SK-N-SH (cell line): ENCODE measurements around the gene MED15. TPM values are rescaled to one million over a fixed set of nuclear protein-coding genes. Genes with fewer than 3 reads are reported as not detected.

Experiments used
- CTCF ChIA-PET: fragments of 300-600, 350-600 bp; formaldehyde crosslinking; extraction: SDS; loops from one replicate; lab custom pipeline; 2021; lab: Yijun Ruan, JAX
- POLR2A ChIA-PET: fragments of 350-600 bp; sonication (Branson Sonifier 250); formaldehyde crosslinking; extraction: SDS; loops from one replicate; lab custom pipeline; 2020; ENCODE audit warnings: antibody characterized with exemption, inconsistent platforms; lab: Yijun Ruan, JAX
- DNase-seq: peaks from one replicate; pipeline ENCODE4 v3.0.0; 2012
- H2AFZ ChIP-seq: fragments of 200-600 bp; sonication (generic); 2 replicates; pipeline ENCODE4 v1.8.1; 2016; ENCODE audit warnings: antibody characterized with exemption, mild to moderate bottlenecking, low read depth
- H3F3A ChIP-seq: fragments of 200-600 bp; sonication (generic); replicated peaks from 2 replicates; pipeline ENCODE3; 2016; ENCODE audit warnings: antibody characterized with exemption, mild to moderate bottlenecking; ENCODE audit not compliant: insufficient read depth
- H3K27ac ChIP-seq, 2 experiments: fragments of 200-500 bp in 1 of 2; fragments of 200-600 bp in 1 of 2; sonication (Bioruptor generic) in 1 of 2; sonication (generic), shearing (Covaris generic) in 1 of 2; 2 replicates each; pipeline versions ENCODE4 v1.5.1 to v1.6.1; 2014 to 2016; ENCODE audit warnings: low read depth in 2 of 2, inconsistent platforms in 1 of 2, low read length in 1 of 2, mild to moderate bottlenecking in 1 of 2, mixed read lengths in 1 of 2
- H3K27me3 ChIP-seq: fragments of 200-600 bp; sonication (generic), shearing (Covaris generic); 2 replicates; pipeline ENCODE4 v1.6.1; 2016; ENCODE audit warnings: mixed run types; ENCODE audit not compliant: insufficient read depth
- H3K36me3 ChIP-seq, 2 experiments: fragments of 200-500 bp in 1 of 2; fragments of 200-600 bp in 1 of 2; sonication (Bioruptor generic) in 1 of 2; sonication (generic) in 1 of 2; replicated peaks in 1 of 2; 2 replicates each; pipeline versions ENCODE3 to v1.5.1; 2014 to 2016; ENCODE audit warnings: low read length in 1 of 2, mild to moderate bottlenecking in 1 of 2; ENCODE audit not compliant: insufficient read depth in 2 of 2, control insufficient read depth in 1 of 2
- H3K4me1 ChIP-seq, 2 experiments: fragments of 200-500 bp in 1 of 2; fragments of 200-600 bp in 1 of 2; sonication (Bioruptor generic) in 1 of 2; sonication (generic), shearing (Covaris generic) in 1 of 2; 2 replicates each; pipeline versions ENCODE4 v1.5.1 to v1.6.1; 2014 to 2016; ENCODE audit warnings: low read depth in 1 of 2, low read length in 1 of 2, mixed run types in 1 of 2; ENCODE audit not compliant: insufficient read depth in 2 of 2, control insufficient read depth in 1 of 2
- H3K4me2 ChIP-seq: fragments of 200-600 bp; sonication (generic), shearing (Covaris generic); 2 replicates; pipeline ENCODE4 v1.6.1; 2017; ENCODE audit warnings: mixed run types
- H3K4me3 ChIP-seq, 2 experiments: fragments of 200-500 bp in 1 of 2; fragments of 200-600 bp in 1 of 2; sonication (Bioruptor generic) in 1 of 2; sonication (generic), shearing (Covaris generic) in 1 of 2; 2 replicates each; pipeline versions ENCODE4 v1.5.1 to v1.8.1; 2014 to 2016; ENCODE audit warnings: low read depth in 2 of 2, inconsistent platforms in 1 of 2, low read length in 1 of 2, mild to moderate bottlenecking in 1 of 2, mixed read lengths in 1 of 2, moderate library complexity in 1 of 2
- H3K79me2 ChIP-seq: fragments of 200-600 bp; sonication (generic); 2 replicates; pipeline ENCODE4 v1.8.1; 2017; ENCODE audit warnings: mild to moderate bottlenecking; ENCODE audit not compliant: insufficient read depth
- H3K9ac ChIP-seq: fragments of 200-600 bp; sonication (generic); 2 replicates; pipeline ENCODE4 v1.6.1; 2017; ENCODE audit warnings: mixed run types
- H3K9me2 ChIP-seq: fragments of 200-600 bp; sonication (generic); 2 replicates; pipeline ENCODE4 v1.6.1; 2017; ENCODE audit warnings: mixed run types
- H3K9me3 ChIP-seq: fragments of 200-600 bp; sonication (generic); 2 replicates; pipeline ENCODE4 v1.6.1; 2017; ENCODE audit warnings: mixed run types, mild to moderate bottlenecking, moderate library complexity
- H4K20me1 ChIP-seq: fragments of 200-600 bp; sonication (generic); 2 replicates; pipeline ENCODE4 v1.6.1; 2017; ENCODE audit warnings: mild to moderate bottlenecking, mixed run types; ENCODE audit not compliant: insufficient read depth
- ELF1 ChIP-seq: IDR thresholded peaks from 2 replicates; pipeline ENCODE4 v1.4.0; 2012
- GATA2 ChIP-seq: sonication (generic); formaldehyde crosslinking; IDR thresholded peaks from 2 replicates; pipeline ENCODE4 v1.5.0; 2020; ENCODE audit warnings: mild to moderate bottlenecking, missing genetic modification reagents
- IRF3 ChIP-seq: fragments of 150-350 bp; IDR thresholded peaks from 2 replicates; pipeline ENCODE4 v1.6.1; 2016; ENCODE audit warnings: mild to moderate bottlenecking, low read depth, low read length
- JUND ChIP-seq: IDR thresholded peaks from 2 replicates; pipeline ENCODE4 v1.4.0; 2012
- MAX ChIP-seq: IDR thresholded peaks from 2 replicates; pipeline ENCODE4 v1.4.0; 2012; ENCODE audit warnings: low read depth
- NFIC ChIP-seq: IDR thresholded peaks from 2 replicates; pipeline ENCODE4 v1.4.0; 2012; ENCODE audit warnings: borderline replicate concordance
- PBX3 ChIP-seq: IDR thresholded peaks from 2 replicates; pipeline ENCODE4; 2012
- POLR2AphosphoS5 ChIP-seq: IDR thresholded peaks from 2 replicates; pipeline ENCODE4 v1.6.1; 2012; ENCODE audit warnings: low read depth, low read length
- REST ChIP-seq: IDR thresholded peaks from 2 replicates; pipeline ENCODE4 v1.6.1; 2012; ENCODE audit warnings: mild to moderate bottlenecking, low read depth, low read length, moderate library complexity
- RFX5 ChIP-seq: IDR thresholded peaks from 2 replicates; pipeline ENCODE4 v1.6.1; 2012; ENCODE audit warnings: mild to moderate bottlenecking, improper control_type of control experiment, low read length
- SMC3 ChIP-seq: IDR thresholded peaks from 2 replicates; pipeline ENCODE4 v1.6.1; 2012; ENCODE audit warnings: low read depth, low read length, improper control_type of control experiment
- TAF1 ChIP-seq: IDR thresholded peaks from 2 replicates; pipeline ENCODE4 v1.6.1; 2012; ENCODE audit warnings: low read depth, mild to moderate bottlenecking, low read length, moderate library complexity, borderline replicate concordance
- TCF12 ChIP-seq: IDR thresholded peaks from 2 replicates; pipeline ENCODE4 v1.4.0; 2012
- TEAD4 ChIP-seq: IDR thresholded peaks from 2 replicates; pipeline ENCODE4 v1.4.0; 2012; ENCODE audit warnings: mild to moderate bottlenecking, borderline replicate concordance; ENCODE audit not compliant: insufficient read depth
- USF2 ChIP-seq: fragments of 150-350 bp; IDR thresholded peaks from 2 replicates; pipeline ENCODE4 v1.6.1; 2017; ENCODE audit warnings: antibody characterized with exemption, low read length, low read depth, borderline replicate concordance
- YY1 ChIP-seq: IDR thresholded peaks from 2 replicates; pipeline ENCODE4 v1.4.0; 2012; ENCODE audit warnings: low read depth, mild to moderate bottlenecking
- WGBS: methylation state at CpG from one replicate; pipeline ENCODE4 v1.1.6; 2017; ENCODE audit warnings: low lambda C conversion rate; 5-methylcytosine and 5-hydroxymethylcytosine counted together
- polyA plus RNA-seq, 3 experiments: library from polyadenylated mRNA; depleted of rRNA; stranded (reverse); fragments of >200 nt; gene quantifications; 2 replicates each; pipeline ENCODE4 v1.2.3, GENCODE V29; 2012

MED15 gene
- polyA plus RNA-seq, 1 of the 3 experiments (the other 2 are of a cell fraction) = 45.1 TPM

- no peaks in the 10 kb centered on the region for H3K9me3 ChIP-seq
- ChIA-PET CTCF (interaction anchor here (0.8 to 12.3 kb wide), 7 partner anchors 10 to 134 kb away, joined by 3 to 180 read pairs (median 4); no protein-coding TSS in a partner anchor), POLR2A (no interaction called here)
- peaks cover 81% of the 10 kb centered on the region for H3K79me2 ChIP-seq
- H3K4me3 ChIP-seq = no peak overlapping the region
- peaks cover 32% of the 10 kb centered on the region for H3F3A ChIP-seq
- TF ChIP-seq GATA2 (CRISPR knock-in tag) (no peak), SMC3 (no peak), PBX3 (no peak), USF2 (no peak), MAX (no peak), YY1 (no peak), TEAD4 (no peak), RFX5 (no peak), POLR2AphosphoS5 (no peak), IRF3 (no peak), TAF1 (no peak), REST (no peak), JUND (no peak), TCF12 (no peak), NFIC (no peak), ELF1 (no peak)
- no peak overlapping the region for H3K4me2 ChIP-seq
- no peak overlapping the region for H3K27ac ChIP-seq
- no peak overlapping the region for H3K9ac ChIP-seq
- 94% methylated on average over 14 of the region's 14 CpGs for WGBS
- H3K27me3 ChIP-seq = no peaks in the 10 kb centered on the region
- peaks cover 3 to 7% of the 10 kb centered on the region in 2 experiments; a peak in 2 of 4 replicates for H3K4me1 ChIP-seq
- H3K36me3 ChIP-seq = peaks cover 52 to 78% of the 10 kb centered on the region in 2 experiments
- no peak for DNase-seq
- H2AFZ ChIP-seq = no peak overlapping the region
- H4K20me1 ChIP-seq = peaks cover 52% of the 10 kb centered on the region
- H3K9me2 ChIP-seq = no peaks in the 10 kb centered on the region
Observed at GRCh38 chr22:20562607-20563465, 55.4 kb downstream of the MED15 start.
